ENCODE data around the gene ZNF804A.

ZNF804A gene

GRCh38 chr2:184920451-184920965 lies 322.2 kb downstream of the ZNF804A start:
- peak; percentile 42 for DNase-seq (ENCODE audit: low read depth)
- no peak overlapping the region for H3K4me3 ChIP-seq (replicated peaks; ENCODE audit: low read depth, low read length)
- no peak for TF ChIP-seq CTCF (IDR thresholded peaks at IDR 0.05; ENCODE audit: low read length, missing control alignments)

DNA sequence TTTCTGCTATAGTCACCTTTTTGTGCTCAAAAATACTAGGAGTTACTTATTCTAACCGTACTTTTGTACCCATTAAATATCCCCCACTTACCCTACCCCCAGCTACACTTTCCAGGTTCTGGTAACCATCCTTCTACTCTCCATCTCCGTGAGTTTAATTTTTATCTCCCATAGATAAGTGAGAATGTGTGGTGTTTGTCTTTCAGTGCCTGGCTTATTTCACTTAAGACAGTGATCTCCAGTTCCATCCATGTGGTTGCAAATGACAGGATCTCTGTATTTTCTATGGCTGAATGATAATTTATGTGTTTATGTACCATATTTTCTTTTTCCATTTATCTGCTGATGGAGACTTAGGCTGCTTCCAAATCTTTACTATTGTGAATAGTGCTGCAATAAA lies 323.3 kb downstream of the ZNF804A start:
- no peak overlapping the region for H3K4me3 ChIP-seq (replicated peaks; ENCODE audit: low read depth, low read length)
- no peak for DNase-seq (ENCODE audit: low read depth)
- no peak for TF ChIP-seq CTCF (IDR thresholded peaks at IDR 0.05; ENCODE audit: low read length, missing control alignments)

DNA sequence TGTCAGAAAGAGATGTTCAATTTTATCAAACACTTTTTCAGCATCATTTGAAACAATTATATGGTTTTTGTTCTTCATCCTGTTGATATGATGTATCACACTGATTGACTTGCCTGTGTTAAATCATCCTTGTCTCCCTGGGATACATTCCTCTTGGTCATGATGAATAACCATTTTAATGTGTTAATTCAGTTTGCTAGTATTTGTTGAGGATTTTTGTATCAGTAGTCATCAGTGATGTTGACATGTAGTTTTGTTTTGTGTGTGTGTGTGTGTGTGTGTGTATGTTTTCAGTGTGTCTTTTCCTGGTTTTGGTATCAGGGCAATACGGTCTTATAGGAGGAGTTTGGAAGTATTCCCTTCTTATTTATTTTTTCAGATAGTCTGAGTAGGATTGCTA lies 325.4 kb downstream of the ZNF804A start:
- DNase-seq (ENCODE audit: low read depth): no peak
- H3K4me3 ChIP-seq (replicated peaks; ENCODE audit: low read depth, low read length): no peak overlapping the region
- no peak for TF ChIP-seq CTCF (IDR thresholded peaks at IDR 0.05; ENCODE audit: low read length, missing control alignments)

- TF ChIP-seq CTCF (IDR thresholded peaks at IDR 0.05; ENCODE audit: low read length, missing control alignments): no peak
- no peak overlapping the region for H3K4me3 ChIP-seq (replicated peaks; ENCODE audit: low read depth, low read length)
- no peak for DNase-seq (ENCODE audit: low read depth)
Observed at GRCh38 chr2:184927040-184927439, 328.7 kb downstream of the ZNF804A start.

GRCh38 chr2:184936761-184937160 lies 338.4 kb downstream of the ZNF804A start:
- no peak overlapping the region for H3K4me3 ChIP-seq (replicated peaks; ENCODE audit: low read depth, low read length)
- TF ChIP-seq CTCF (IDR thresholded peaks at IDR 0.05; ENCODE audit: low read length, missing control alignments): no peak
- peak; percentile 66 for DNase-seq (ENCODE audit: low read depth)

GRCh38 chr2:184938221-184938985 lies 340.1 kb downstream of the ZNF804A start:
- DNase-seq (ENCODE audit: low read depth): no peak
- H3K4me3 ChIP-seq (replicated peaks; ENCODE audit: low read depth, low read length): no peak overlapping the region
- no peak for TF ChIP-seq CTCF (IDR thresholded peaks at IDR 0.05; ENCODE audit: low read length, missing control alignments)

- no peak for DNase-seq (ENCODE audit: low read depth)
- H3K4me3 ChIP-seq (replicated peaks; ENCODE audit: low read depth, low read length): no peak overlapping the region
- no peak for TF ChIP-seq CTCF (IDR thresholded peaks at IDR 0.05; ENCODE audit: low read length, missing control alignments)
Observed at GRCh38 chr2:184945326-184945725, 347.0 kb downstream of the ZNF804A start.

Data from fibroblast of pulmonary artery (primary cell).